Heart left ventricle (tissue), 13 donors: ENCODE measurements around the gene CAV1.

Experiments
- POLR2A ChIP-seq, 2 donors: fragments of 450-650 bp; IDR thresholded peaks; one replicate each; pipeline ENCODE4 v1.6.1; 2017; ENCODE audit warnings: antibody characterized with exemption in 2 of 2, mild to moderate bottlenecking in 2 of 2, moderate library complexity in 2 of 2
- TF ChIP-seq, protein P1 (sequence below), 12 donors: fragments of 200-600 bp; sonication (generic) in 4 of 12; IDR thresholded peaks; one replicate each; pipeline versions ENCODE4 v1.5.0 to v1.8.0; 2018 to 2022; ENCODE audit warnings: antibody characterized with exemption in 12 of 12, mild to moderate bottlenecking in 5 of 12
- donor health status: ischemic (EF 13 %, LVEDD 7.1; RV severe dilation, severe dysfunction).
- donor health status: DM: no; HTN: yes; CAD: no.
- donor health status: DM: no; HTN: no; CAD: no.
- donor health status: ischemic (EF 25% LVEDD 6.9; RV normal size, moderate dysfunction).
- donor health status: ischemic (EF 25% LVEDD 5.7; RV mildly dilated, moderate dysfunction).
- donor health status: ischemic (EF 35%, LVEDD 5.7; RV mildly dilated, moderate dysfunction).
- donor health status: nonischemic (EF 11% LVEDD 7.7; RV severe dilation, severe dysfunction).
- donor health status: DM: yes; HTN: yes; CAD: no.
- donor health status: PGD.
- donor health status: ischemic (EF 29% LVEDD 5.4; RV normal size, mild dysfunction).
- donor health status: nonischemic (EF 23%, LVEDD 6.1; RV moderate dilation, normal function).

DNA sequence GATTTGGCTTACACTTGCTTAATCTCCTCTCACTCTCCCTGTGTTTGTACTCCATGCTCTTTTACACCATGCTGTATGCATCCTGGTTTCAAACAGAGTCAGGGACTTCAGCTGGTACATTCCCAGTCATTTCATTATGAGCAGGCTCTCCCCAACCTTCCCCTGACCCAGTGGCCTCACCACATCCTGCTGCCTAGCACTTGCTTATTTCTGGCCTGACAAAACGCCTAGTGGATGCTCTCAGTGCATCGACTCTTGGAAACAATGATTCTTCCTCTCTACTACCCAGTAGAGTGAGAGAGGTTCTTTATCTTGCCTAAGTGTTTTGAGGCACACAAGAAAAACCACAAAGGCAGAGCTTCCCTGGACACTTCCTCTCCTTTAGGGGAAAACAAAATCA lies 63.4 kb downstream of the CAV1 start:
- TF ChIP-seq, protein P1, sequence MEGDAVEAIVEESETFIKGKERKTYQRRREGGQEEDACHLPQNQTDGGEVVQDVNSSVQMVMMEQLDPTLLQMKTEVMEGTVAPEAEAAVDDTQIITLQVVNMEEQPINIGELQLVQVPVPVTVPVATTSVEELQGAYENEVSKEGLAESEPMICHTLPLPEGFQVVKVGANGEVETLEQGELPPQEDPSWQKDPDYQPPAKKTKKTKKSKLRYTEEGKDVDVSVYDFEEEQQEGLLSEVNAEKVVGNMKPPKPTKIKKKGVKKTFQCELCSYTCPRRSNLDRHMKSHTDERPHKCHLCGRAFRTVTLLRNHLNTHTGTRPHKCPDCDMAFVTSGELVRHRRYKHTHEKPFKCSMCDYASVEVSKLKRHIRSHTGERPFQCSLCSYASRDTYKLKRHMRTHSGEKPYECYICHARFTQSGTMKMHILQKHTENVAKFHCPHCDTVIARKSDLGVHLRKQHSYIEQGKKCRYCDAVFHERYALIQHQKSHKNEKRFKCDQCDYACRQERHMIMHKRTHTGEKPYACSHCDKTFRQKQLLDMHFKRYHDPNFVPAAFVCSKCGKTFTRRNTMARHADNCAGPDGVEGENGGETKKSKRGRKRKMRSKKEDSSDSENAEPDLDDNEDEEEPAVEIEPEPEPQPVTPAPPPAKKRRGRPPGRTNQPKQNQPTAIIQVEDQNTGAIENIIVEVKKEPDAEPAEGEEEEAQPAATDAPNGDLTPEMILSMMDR (IDR thresholded peaks at IDR 0.05), result no peak
- no peak for TF ChIP-seq POLR2A (IDR thresholded peaks at IDR 0.05)
